ENCODE measurements around the gene SUN2. TPM values are rescaled to one million over a fixed set of nuclear protein-coding genes. Genes with fewer than 3 reads are reported as not detected.
A peak's percentile ranks its signal among the peaks of the same experiment; 100 is the strongest.

The SUN2 gene
- total and polyA plus RNA-seq, 2 of the 8 experiments (the other 6 are each of a cell fraction or from before 2014, with no cell fraction given): 5.1 to 10.5 TPM

- H3K4ac ChIP-seq (replicated peaks; ENCODE audit: insufficient read length, low read depth, low read length): no peak overlapping the region
- H3K14ac ChIP-seq (ENCODE audit: insufficient read length): no peak overlapping the region
Measured at GRCh38 chr22:38776086-38776485, 20.3 kb upstream of the SUN2 start.

More at GRCh38 chr22:38776086-38776485, 20.3 kb upstream of the SUN2 start:
- POLR2A ChIA-PET (ENCODE audit: partially characterized antibody): interaction anchor here (1.6 kb wide), 1 partner anchor 8 kb away, joined by 3 read pairs; no protein-coding TSS in a partner anchor
- H4K91ac ChIP-seq (replicated peaks; ENCODE audit: insufficient read length, low read length): no peak overlapping the region
- FAIRE-seq: no peak
- H3K27ac ChIP-seq (ENCODE audit: low read depth, low read length): no peak overlapping the region
- no peak overlapping the region for H3K56ac ChIP-seq (replicated peaks; ENCODE audit: insufficient read length, low read depth, low read length)
- peak overlapping the region; percentile 68; the same call in 1 of the 2 replicates for H2BK5ac ChIP-seq (ENCODE audit: low read depth, low read length)
- no peak overlapping the region for H4K5ac ChIP-seq (ENCODE audit: insufficient read length, low read depth, low read length)
- no peak overlapping the region for H3K18ac ChIP-seq (ENCODE audit: extremely low read depth, low read length)
- H4K8ac ChIP-seq (ENCODE audit: extremely low read depth, insufficient read depth, low read length): peak overlapping the region; percentile 51; the same call in 1 of the 2 replicates
- H3K4me2 ChIP-seq (ENCODE audit: insufficient read depth in 1 of 2, low read depth in 2 of 2, low read length in 2 of 2): no peak overlapping the region
- DNase-seq (ENCODE audit: low read depth in 1 of 2, low spot score in 2 of 2): no peak
- H2BK15ac ChIP-seq (ENCODE audit: low read length): peak overlapping the region; percentile 46; the same call in 1 of the 2 replicates
- no peak overlapping the region for H3K4me3 ChIP-seq (ENCODE audit: extremely low read depth in 1 of 4, insufficient read depth in 2 of 4, low read depth in 3 of 4, low read length in 4 of 4)
- TF ChIP-seq KDM1A (IDR thresholded peaks at IDR 0.05; ENCODE audit: borderline replicate concordance, low read length): no peak
- TF ChIP-seq TBP (IDR thresholded peaks at IDR 0.05; ENCODE audit: low read depth, low read length): no peak
- TF ChIP-seq SIN3A (conservative IDR thresholded peaks at IDR 0.05 in 1 of 2, IDR thresholded peaks at IDR 0.05 in 1 of 2; ENCODE audit: low read depth in 1 of 2, low read length in 2 of 2): no peak
- no peak for TF ChIP-seq BACH1 (IDR thresholded peaks at IDR 0.05; ENCODE audit: low read length)
- H3K23me2 ChIP-seq (ENCODE audit: low read depth, low read length): peaks cover 6% of the 10 kb centered on the region; the same call in 1 of the 2 replicates
- H3K9ac ChIP-seq (replicated peaks in 1 of 4; ENCODE audit: extremely low read depth in 1 of 4, low read depth in 3 of 4, low read length in 3 of 4): no peak overlapping the region
- H2AK5ac ChIP-seq (ENCODE audit: low read depth, low read length): no peak overlapping the region
- H3K23ac ChIP-seq (ENCODE audit: insufficient read length): no peak overlapping the region
- no peak overlapping the region for H2BK20ac ChIP-seq (ENCODE audit: low read length)
- 0 out of 2 replicates have a peak overlapping the region, but pooled peaks have one; percentile 39 for H2BK12ac ChIP-seq (ENCODE audit: low read depth, low read length)
- H2BK120ac ChIP-seq (replicated peaks; ENCODE audit: low read depth, low read length): peak overlapping the region; percentile 72
- H3K9me3 ChIP-seq (ENCODE audit: insufficient read depth in 2 of 2, low read depth in 1 of 2, low read length in 1 of 2): no peaks in the 10 kb centered on the region
- no peaks in the 10 kb centered on the region for H3K79me1 ChIP-seq (ENCODE audit: low read depth, low read length)
- 61% methylated on average over 3 of the region's 6 CpGs; no CpG with 5 or more reads in 1 of the 2 experiments for WGBS, 2 experiments (ENCODE audit: extremely low coverage in 1 of 2, insufficient coverage in 1 of 2, insufficient read length in 1 of 2, insufficient replicate concordance in 2 of 2, low coverage in 1 of 2, low lambda C conversion rate in 2 of 2, missing lambda C conversion rate in 1 of 2)
- H3K36me3 ChIP-seq (ENCODE audit: control insufficient read depth in 2 of 4, insufficient read depth in 4 of 4, low read length in 3 of 4): no peaks in the 10 kb centered on the region
- peaks cover 0 to 2% of the 10 kb centered on the region in 2 experiments for H4K20me1 ChIP-seq (replicated peaks in 1 of 2; ENCODE audit: control insufficient read depth in 1 of 2, insufficient read depth in 2 of 2, low read length in 2 of 2)
- no peak overlapping the region for H2AFZ ChIP-seq (ENCODE audit: low read length)
- H3K79me2 ChIP-seq (ENCODE audit: control insufficient read depth in 1 of 2, insufficient read depth in 2 of 2, low read length in 2 of 2): no peaks in the 10 kb centered on the region
- H3K27me3 ChIP-seq (replicated peaks in 1 of 4; ENCODE audit: control insufficient read depth in 3 of 4, extremely low read depth in 1 of 4, insufficient read depth in 3 of 4, low read length in 3 of 4): no peaks in the 10 kb centered on the region; a peak in 1 of 7 replicates
- H3K4me1 ChIP-seq (replicated peaks in 1 of 4; ENCODE audit: control insufficient read depth in 3 of 4, insufficient read depth in 4 of 4, low read length in 3 of 4): peaks cover 0 to 4% (median 0%) of the 10 kb centered on the region in 4 experiments; a peak in 1 of 7 replicates
- CTCF ChIA-PET (ENCODE audit: partially characterized antibody): interaction anchor here (0.6 to 3.1 kb wide), 2 partner anchors 9 to 50 kb away, joined by 3 to 9 read pairs; no protein-coding TSS in a partner anchor
